ENCODE results near the gene ST3GAL6.

DNA sequence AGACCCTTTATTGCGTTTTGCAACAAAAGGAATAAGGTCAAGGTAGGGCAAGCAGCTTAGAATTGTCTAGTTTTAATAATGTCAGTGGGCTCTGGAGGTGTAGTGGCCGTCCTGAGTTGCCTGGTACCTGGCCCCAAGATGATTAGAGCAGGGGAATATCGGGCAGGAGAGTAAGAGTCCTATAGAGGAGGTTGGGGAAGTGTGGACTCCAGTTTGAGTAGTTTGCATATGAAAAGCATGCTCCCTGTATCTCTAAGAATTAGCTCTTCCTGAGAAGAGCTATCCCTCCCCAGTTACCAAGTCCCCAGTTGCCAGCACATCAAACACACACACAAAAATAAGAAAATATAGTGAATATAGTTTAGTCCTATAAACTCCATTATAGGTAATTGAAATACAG lies 49.2 kb upstream of the ST3GAL6 start:
- TF ChIP-seq, protein P1, sequence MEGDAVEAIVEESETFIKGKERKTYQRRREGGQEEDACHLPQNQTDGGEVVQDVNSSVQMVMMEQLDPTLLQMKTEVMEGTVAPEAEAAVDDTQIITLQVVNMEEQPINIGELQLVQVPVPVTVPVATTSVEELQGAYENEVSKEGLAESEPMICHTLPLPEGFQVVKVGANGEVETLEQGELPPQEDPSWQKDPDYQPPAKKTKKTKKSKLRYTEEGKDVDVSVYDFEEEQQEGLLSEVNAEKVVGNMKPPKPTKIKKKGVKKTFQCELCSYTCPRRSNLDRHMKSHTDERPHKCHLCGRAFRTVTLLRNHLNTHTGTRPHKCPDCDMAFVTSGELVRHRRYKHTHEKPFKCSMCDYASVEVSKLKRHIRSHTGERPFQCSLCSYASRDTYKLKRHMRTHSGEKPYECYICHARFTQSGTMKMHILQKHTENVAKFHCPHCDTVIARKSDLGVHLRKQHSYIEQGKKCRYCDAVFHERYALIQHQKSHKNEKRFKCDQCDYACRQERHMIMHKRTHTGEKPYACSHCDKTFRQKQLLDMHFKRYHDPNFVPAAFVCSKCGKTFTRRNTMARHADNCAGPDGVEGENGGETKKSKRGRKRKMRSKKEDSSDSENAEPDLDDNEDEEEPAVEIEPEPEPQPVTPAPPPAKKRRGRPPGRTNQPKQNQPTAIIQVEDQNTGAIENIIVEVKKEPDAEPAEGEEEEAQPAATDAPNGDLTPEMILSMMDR (IDR thresholded peaks at IDR 0.05; ENCODE audit: poor library complexity) = no peak
- TF ChIP-seq EZH2 (IDR thresholded peaks at IDR 0.05; ENCODE audit: borderline replicate concordance) = no peak
